ENCODE results near the gene CAPN14.

CAPN14 gene

DNA sequence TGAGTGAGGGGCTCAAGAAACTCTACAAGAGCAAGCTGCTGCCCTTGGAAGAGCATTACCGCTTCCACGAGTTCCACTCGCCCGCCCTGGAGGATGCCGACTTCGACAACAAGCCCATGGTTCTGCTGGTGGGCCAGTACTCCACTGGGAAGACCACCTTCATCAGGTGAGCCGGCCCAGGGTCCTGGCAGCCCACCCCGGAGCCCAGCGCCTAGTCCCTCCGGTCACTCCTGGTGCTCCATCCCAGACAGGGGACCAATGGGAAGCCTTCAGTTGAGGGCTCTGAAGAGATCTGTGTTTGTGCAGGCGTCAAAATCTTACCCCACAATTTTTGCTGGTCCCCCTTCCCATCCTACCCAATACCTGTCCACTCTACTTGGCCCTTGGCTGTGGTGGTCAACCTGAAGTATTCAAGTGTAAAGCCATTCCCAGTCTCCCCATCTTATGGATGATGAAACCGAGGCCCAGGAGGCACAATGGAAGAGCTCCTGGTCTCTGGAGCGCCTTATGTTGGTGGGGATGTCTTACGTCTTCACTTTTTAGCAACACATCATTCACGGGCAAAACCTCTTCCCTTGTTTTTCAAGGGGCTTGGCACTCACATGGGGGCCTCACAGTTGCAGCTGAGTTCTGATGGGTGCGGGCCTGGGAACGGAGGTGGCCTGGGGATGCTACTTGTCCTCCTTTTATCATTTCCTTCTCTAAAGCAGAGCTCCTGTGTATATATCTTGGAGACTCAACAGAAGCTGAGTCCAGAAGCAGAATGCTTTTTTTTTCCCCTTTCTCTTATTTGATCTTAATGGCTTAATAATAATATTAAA, 17.6 kb upstream of the CAPN14 start:
- peak overlapping the region in 1 of 2 donors; percentile 27 for H3K9ac ChIP-seq (ENCODE audit: low read depth in 1 of 2, low read length in 2 of 2)
- H3K4me3 ChIP-seq (ENCODE audit: low read length in 2 of 2), result peak overlapping the region; percentile 68 to 73
- no peak overlapping the region for H3K27ac ChIP-seq (ENCODE audit: low read depth in 2 of 2, low read length in 2 of 2)
- no peaks in the 10 kb centered on the region for H3K4me1 ChIP-seq (ENCODE audit: control insufficient read depth in 2 of 2, insufficient read depth in 2 of 2, low read length in 2 of 2)
- H3K27me3 ChIP-seq (ENCODE audit: control insufficient read depth in 2 of 2, insufficient read depth in 2 of 2, low read length in 2 of 2), result no peaks in the 10 kb centered on the region
- no peaks in the 10 kb centered on the region for H3K36me3 ChIP-seq (ENCODE audit: control insufficient read depth in 2 of 2, insufficient read depth in 2 of 2, low read length in 2 of 2)
- no peaks in the 10 kb centered on the region for H3K9me3 ChIP-seq (ENCODE audit: control insufficient read depth in 2 of 2, low read length in 2 of 2)

DNA sequence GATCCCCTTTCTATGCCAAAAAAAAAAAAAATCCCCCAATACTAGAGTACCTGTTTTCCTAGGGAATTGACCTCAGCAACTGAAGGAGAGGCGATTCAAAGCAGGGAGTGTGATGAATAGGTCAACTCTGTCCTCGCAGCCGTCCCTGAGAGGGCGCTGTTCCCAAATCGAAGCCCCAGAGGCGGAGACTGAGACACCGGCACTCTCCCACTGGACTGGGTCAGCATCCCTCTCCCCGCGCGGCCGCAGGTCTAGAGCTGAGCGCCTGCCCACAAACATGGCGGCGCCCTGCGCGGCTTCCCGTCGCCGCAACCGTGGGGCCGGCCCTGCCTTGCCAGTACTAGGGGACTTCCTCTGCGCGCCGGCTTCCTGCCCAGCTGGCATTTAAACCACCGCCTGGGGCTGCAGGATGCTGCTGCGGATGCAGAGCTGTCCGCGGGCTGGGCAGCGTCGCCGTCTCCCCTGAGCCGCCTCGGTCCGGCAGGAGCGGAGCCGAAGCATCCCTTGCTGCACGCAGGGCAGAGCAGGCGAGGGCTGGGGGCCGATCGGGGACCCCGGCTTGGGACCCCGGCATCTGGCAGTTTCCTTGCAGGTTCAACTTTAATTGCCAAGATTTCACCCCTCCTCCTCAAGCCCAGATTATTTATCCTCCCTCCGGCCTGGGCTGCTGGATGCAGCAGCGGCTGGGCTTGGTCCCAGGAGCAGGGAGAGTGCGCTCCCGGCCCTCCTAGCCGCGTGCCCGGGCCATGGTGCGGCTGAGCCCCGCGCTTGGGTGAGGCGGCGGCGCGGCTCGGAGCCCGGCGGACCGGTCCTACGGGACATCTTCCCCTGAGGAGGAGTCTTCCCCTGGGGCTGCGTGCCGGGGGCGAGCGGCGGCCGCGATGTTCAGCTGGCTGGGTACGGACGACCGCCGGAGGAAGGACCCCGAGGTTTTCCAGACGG, 16.7 kb upstream of the CAPN14 start, which contains the start of gene EHD3:
Gene EHD3, plus strand, starts transcription at position 412 of the 942 bp plus-strand sequence. Its CDS starts 470 bp downstream, at position 882.
- H3K4me1 ChIP-seq (ENCODE audit: control insufficient read depth in 2 of 2, insufficient read depth in 2 of 2, low read length in 2 of 2), result no peaks in the 10 kb centered on the region
- H3K27me3 ChIP-seq (ENCODE audit: control insufficient read depth in 2 of 2, insufficient read depth in 2 of 2, low read length in 2 of 2), result no peaks in the 10 kb centered on the region
- H3K9ac ChIP-seq (ENCODE audit: low read depth in 1 of 2, low read length in 2 of 2), result peak within 1 kb of the TSS in 1 of 2 donors; percentile 27
- peak within 1 kb of the TSS; percentile 68 to 73 for H3K4me3 ChIP-seq (ENCODE audit: low read length in 2 of 2)
- H3K9me3 ChIP-seq (ENCODE audit: control insufficient read depth in 2 of 2, low read length in 2 of 2), result no peaks in the 10 kb centered on the region
- no peaks in the 10 kb centered on the region for H3K36me3 ChIP-seq (ENCODE audit: control insufficient read depth in 2 of 2, insufficient read depth in 2 of 2, low read length in 2 of 2)
- no peak within 1 kb of the TSS for H3K27ac ChIP-seq (ENCODE audit: low read depth in 2 of 2, low read length in 2 of 2)

DNA sequence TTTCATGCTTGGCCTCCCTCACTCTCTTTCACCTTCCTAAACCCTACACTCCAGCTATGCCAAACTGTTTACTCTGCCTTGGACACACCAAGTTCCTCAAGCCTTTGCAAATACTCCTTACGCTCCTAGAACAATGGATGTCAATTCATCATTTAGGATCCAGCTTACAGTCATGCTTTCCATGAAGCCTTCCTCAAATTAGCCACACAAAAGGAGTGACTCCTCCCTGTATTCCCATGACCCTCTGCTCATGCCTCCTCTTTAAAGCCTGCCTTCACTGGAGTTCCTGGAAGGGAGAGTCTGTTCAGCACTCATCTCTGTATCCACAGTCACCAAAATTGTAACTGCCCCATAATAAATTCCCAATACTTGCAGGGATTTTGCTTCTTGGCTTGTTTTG, 15.9 kb upstream of the CAPN14 start:
- Histone ChIP-seq H3K4me1 (ENCODE audit: control insufficient read depth in 2 of 2, insufficient read depth in 2 of 2, low read length in 2 of 2) (no peaks in the 10 kb centered on the region), H3K27ac (ENCODE audit: low read depth in 2 of 2, low read length in 2 of 2) (no peak overlapping the region), H3K27me3 (ENCODE audit: control insufficient read depth in 2 of 2, insufficient read depth in 2 of 2, low read length in 2 of 2) (no peaks in the 10 kb centered on the region), H3K36me3 (ENCODE audit: control insufficient read depth in 2 of 2, insufficient read depth in 2 of 2, low read length in 2 of 2) (no peaks in the 10 kb centered on the region), H3K9ac (ENCODE audit: low read depth in 1 of 2, low read length in 2 of 2) (no peak overlapping the region), H3K9me3 (ENCODE audit: control insufficient read depth in 2 of 2, low read length in 2 of 2) (no peaks in the 10 kb centered on the region), H3K4me3 (ENCODE audit: low read length in 2 of 2) (no peak overlapping the region)

DNA sequence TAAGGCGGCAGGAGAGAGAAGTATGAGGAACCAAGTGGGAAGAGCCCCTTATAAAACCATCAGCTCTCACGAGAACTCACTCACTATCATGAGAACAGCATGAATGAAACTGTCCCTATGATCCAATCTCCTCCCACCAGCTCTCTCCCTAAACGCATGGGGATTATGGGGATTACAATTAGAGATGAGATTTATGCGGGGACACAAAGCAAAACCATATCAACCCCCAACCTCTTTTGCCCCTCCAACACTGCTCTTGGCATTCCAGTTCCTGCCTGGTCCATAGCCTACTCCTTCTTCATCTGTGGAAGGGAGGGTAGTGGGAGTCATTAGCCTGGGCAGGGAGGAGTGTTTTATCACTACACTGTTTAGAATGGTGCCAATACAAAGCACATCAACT, 15.3 kb upstream of the CAPN14 start:
- no peaks in the 10 kb centered on the region for H3K9me3 ChIP-seq (ENCODE audit: control insufficient read depth in 2 of 2, low read length in 2 of 2)
- peaks cover 0 to 2% of the 10 kb centered on the region in 2 donors for H3K27me3 ChIP-seq (ENCODE audit: control insufficient read depth in 2 of 2, insufficient read depth in 2 of 2, low read length in 2 of 2)
- no peaks in the 10 kb centered on the region for H3K4me1 ChIP-seq (ENCODE audit: control insufficient read depth in 2 of 2, insufficient read depth in 2 of 2, low read length in 2 of 2)
- no peak overlapping the region for H3K9ac ChIP-seq (ENCODE audit: low read depth in 1 of 2, low read length in 2 of 2)
- H3K27ac ChIP-seq (ENCODE audit: low read depth in 2 of 2, low read length in 2 of 2), result no peak overlapping the region
- no peak overlapping the region for H3K4me3 ChIP-seq (ENCODE audit: low read length in 2 of 2)
- no peaks in the 10 kb centered on the region for H3K36me3 ChIP-seq (ENCODE audit: control insufficient read depth in 2 of 2, insufficient read depth in 2 of 2, low read length in 2 of 2)

DNA sequence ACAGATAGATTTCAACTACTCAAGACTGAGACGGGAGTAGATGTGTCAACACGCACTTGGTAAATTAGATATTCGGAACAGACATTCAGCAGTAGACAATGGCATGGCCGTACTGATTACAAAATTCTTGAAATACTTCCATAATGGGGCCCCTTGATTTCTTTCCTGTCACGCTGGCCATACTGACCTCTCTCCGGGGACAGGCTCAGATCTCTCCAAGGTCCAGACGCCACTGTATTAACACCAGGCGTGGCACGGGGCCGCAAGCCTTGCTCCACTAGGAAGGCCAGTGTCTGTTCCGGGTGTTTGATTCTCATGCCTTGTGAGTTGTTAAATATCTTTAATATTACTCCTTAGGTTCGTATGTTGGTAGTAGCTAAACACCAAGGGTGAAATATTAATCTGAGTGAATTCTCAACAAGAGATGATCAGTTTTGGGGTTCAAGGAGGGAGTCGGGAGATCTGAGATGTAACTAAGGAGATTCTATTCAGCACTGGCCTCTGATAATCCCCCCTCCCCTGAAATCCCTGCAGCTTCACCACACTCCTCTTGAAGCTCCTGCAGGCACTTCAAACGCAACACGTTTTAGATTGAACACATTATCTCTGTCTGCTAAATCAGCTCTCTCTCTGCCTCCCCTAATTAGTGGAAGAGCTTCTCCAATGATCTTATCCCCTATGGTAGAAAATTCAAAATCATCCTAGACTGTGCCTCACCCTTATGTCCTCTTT, 14.4 kb upstream of the CAPN14 start:
- Histone ChIP-seq H3K9me3 (ENCODE audit: control insufficient read depth in 2 of 2, low read length in 2 of 2) (no peaks in the 10 kb centered on the region), H3K4me3 (ENCODE audit: low read length in 2 of 2) (no peak overlapping the region), H3K27me3 (ENCODE audit: control insufficient read depth in 2 of 2, insufficient read depth in 2 of 2, low read length in 2 of 2) (peaks cover 0 to 2% of the 10 kb centered on the region in 2 donors), H3K4me1 (ENCODE audit: control insufficient read depth in 2 of 2, insufficient read depth in 2 of 2, low read length in 2 of 2) (no peaks in the 10 kb centered on the region), H3K9ac (ENCODE audit: low read depth in 1 of 2, low read length in 2 of 2) (no peak overlapping the region), H3K27ac (ENCODE audit: low read depth in 2 of 2, low read length in 2 of 2) (no peak overlapping the region), H3K36me3 (ENCODE audit: control insufficient read depth in 2 of 2, insufficient read depth in 2 of 2, low read length in 2 of 2) (no peaks in the 10 kb centered on the region)

DNA sequence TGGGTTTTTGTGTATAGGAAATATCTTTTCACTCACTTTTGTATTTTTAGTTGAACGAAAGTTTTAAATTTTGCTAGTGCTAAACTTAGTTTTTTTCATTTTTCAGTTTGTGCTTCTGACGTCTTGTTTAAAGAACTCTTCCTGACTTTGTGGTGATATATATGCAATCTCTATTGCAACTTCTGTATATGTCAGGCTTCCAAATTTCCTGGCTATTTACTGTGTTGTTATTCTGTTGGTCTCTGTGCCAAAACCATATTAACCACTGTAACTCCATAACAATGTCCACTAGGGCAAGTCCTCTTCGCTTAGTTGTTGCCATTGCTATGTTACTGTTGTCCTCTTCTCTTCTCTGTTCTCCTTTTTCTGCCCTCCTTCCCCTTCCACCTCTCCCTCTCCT, 13.4 kb upstream of the CAPN14 start:
- Histone ChIP-seq H3K4me3 (ENCODE audit: low read length in 2 of 2) (no peak overlapping the region), H3K36me3 (ENCODE audit: control insufficient read depth in 2 of 2, insufficient read depth in 2 of 2, low read length in 2 of 2) (no peaks in the 10 kb centered on the region), H3K4me1 (ENCODE audit: control insufficient read depth in 2 of 2, insufficient read depth in 2 of 2, low read length in 2 of 2) (no peaks in the 10 kb centered on the region), H3K9ac (ENCODE audit: low read depth in 1 of 2, low read length in 2 of 2) (no peak overlapping the region), H3K9me3 (ENCODE audit: control insufficient read depth in 2 of 2, low read length in 2 of 2) (no peaks in the 10 kb centered on the region), H3K27me3 (ENCODE audit: control insufficient read depth in 2 of 2, insufficient read depth in 2 of 2, low read length in 2 of 2) (peaks cover 0 to 2% of the 10 kb centered on the region in 2 donors), H3K27ac (ENCODE audit: low read depth in 2 of 2, low read length in 2 of 2) (no peak overlapping the region)

DNA sequence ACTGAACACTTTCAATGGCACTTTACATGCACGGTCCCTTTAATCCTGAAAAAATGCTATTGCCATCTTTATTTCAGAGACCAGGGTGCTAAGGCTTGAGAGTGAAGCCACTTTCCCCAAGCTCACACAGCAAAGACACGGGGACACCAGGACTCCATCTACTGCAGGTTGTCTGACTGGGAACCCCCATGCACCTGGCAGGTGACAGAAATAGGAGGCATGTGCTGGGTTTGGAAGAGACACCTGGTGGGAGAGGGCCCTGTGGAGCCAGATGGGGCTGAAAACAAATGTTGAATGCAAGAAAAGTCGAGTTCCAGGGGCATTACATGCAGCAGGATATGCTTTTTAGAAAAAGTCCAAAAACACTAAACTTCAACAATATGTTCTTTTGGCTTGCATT, 11.4 kb upstream of the CAPN14 start:
- peaks cover 0 to 2% of the 10 kb centered on the region in 2 donors for H3K27me3 ChIP-seq (ENCODE audit: control insufficient read depth in 2 of 2, insufficient read depth in 2 of 2, low read length in 2 of 2)
- no peaks in the 10 kb centered on the region for H3K9me3 ChIP-seq (ENCODE audit: control insufficient read depth in 2 of 2, low read length in 2 of 2)
- no peaks in the 10 kb centered on the region for H3K36me3 ChIP-seq (ENCODE audit: control insufficient read depth in 2 of 2, insufficient read depth in 2 of 2, low read length in 2 of 2)
- no peak overlapping the region for H3K27ac ChIP-seq (ENCODE audit: low read depth in 2 of 2, low read length in 2 of 2)
- no peaks in the 10 kb centered on the region for H3K4me1 ChIP-seq (ENCODE audit: control insufficient read depth in 2 of 2, insufficient read depth in 2 of 2, low read length in 2 of 2)
- H3K4me3 ChIP-seq (ENCODE audit: low read length in 2 of 2), result no peak overlapping the region
- H3K9ac ChIP-seq (ENCODE audit: low read depth in 1 of 2, low read length in 2 of 2), result no peak overlapping the region

DNA sequence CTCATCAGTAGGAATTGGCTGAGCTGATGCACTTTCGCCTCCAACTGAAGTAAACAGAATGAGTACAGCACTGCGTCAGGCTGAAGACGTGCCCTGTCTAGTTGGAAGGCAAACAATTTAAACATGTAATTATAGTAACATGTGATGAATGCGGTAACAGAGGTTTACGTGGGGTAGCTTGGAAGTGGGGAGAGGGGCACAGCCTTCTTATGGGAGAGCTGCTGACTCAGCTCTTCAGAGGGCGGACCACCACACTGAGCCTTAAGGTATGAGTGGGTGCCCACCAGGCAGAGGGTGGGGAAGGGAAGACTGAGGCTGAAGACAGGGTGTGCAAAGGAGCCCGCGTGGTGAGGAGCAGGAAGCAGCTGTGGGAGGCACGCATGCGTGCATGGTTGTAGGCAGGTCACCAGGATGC, 10.4 kb upstream of the CAPN14 start:
- Histone ChIP-seq H3K27me3 (ENCODE audit: control insufficient read depth in 2 of 2, insufficient read depth in 2 of 2, low read length in 2 of 2) (peaks cover 0 to 2% of the 10 kb centered on the region in 2 donors), H3K36me3 (ENCODE audit: control insufficient read depth in 2 of 2, insufficient read depth in 2 of 2, low read length in 2 of 2) (no peaks in the 10 kb centered on the region), H3K4me3 (ENCODE audit: low read length in 2 of 2) (no peak overlapping the region), H3K9me3 (ENCODE audit: control insufficient read depth in 2 of 2, low read length in 2 of 2) (no peaks in the 10 kb centered on the region), H3K4me1 (ENCODE audit: control insufficient read depth in 2 of 2, insufficient read depth in 2 of 2, low read length in 2 of 2) (no peaks in the 10 kb centered on the region), H3K9ac (ENCODE audit: low read depth in 1 of 2, low read length in 2 of 2) (no peak overlapping the region), H3K27ac (ENCODE audit: low read depth in 2 of 2, low read length in 2 of 2) (no peak overlapping the region)

DNA sequence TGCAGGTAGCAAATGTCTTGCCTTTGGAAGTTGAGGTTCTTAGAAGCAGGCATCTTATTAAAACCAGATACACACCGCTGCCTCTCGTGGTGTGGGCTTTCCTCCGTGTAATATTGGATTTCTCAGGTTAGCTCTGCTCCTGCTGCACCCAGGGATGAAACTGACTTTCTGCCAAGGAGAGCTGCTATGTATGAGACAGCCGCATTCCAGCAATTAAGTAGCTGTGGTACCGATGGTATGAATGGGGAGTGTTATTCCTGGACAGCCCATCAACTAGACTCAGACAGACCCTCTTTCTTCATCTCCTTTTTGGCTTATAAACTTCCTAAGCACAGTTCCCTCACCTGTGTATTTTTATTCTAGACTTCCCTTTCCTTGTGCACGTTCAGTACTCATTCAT, 9.8 kb upstream of the CAPN14 start:
- no peaks in the 10 kb centered on the region for H3K9me3 ChIP-seq (ENCODE audit: control insufficient read depth in 2 of 2, low read length in 2 of 2)
- H3K4me1 ChIP-seq (ENCODE audit: control insufficient read depth in 2 of 2, insufficient read depth in 2 of 2, low read length in 2 of 2), result no peaks in the 10 kb centered on the region
- H3K9ac ChIP-seq (ENCODE audit: low read depth in 1 of 2, low read length in 2 of 2), result no peak overlapping the region
- H3K36me3 ChIP-seq (ENCODE audit: control insufficient read depth in 2 of 2, insufficient read depth in 2 of 2, low read length in 2 of 2), result no peaks in the 10 kb centered on the region
- H3K4me3 ChIP-seq (ENCODE audit: low read length in 2 of 2), result no peak overlapping the region
- no peak overlapping the region for H3K27ac ChIP-seq (ENCODE audit: low read depth in 2 of 2, low read length in 2 of 2)
- H3K27me3 ChIP-seq (ENCODE audit: control insufficient read depth in 2 of 2, insufficient read depth in 2 of 2, low read length in 2 of 2), result peaks cover 0 to 2% of the 10 kb centered on the region in 2 donors
